Smooth muscle cell (in vitro differentiated cells): ENCODE data around the gene MIGA1. TPM values are rescaled to one million over a fixed set of nuclear protein-coding genes. Genes with fewer than 3 reads are reported as not detected.
A peak's percentile ranks its signal among the peaks of the same experiment; 100 is the strongest.

Source experiments
- DNase-seq: peaks from one replicate; lab custom pipeline; 2025; ENCODE audit not compliant: unreplicated experiment; lab: John Stamatoyannopoulos, UW
- H2AFZ ChIP-seq: fragments of 200-600 bp; sonication (generic); 2 replicates; pipeline ENCODE4 v1.6.0; 2016; ENCODE audit warnings: antibody characterized with exemption, low read depth, mild to moderate bottlenecking
- H3F3A ChIP-seq: fragments of 200-600 bp; sonication (generic); 2 replicates; pipeline ENCODE4 v1.6.0; 2017; ENCODE audit warnings: antibody characterized with exemption, low read depth
- H3K27ac ChIP-seq: fragments of 200-600 bp; sonication (generic); 2 replicates; pipeline ENCODE4 v1.5.1; 2016; ENCODE audit warnings: low read depth, mild to moderate bottlenecking
- H3K27me3 ChIP-seq: fragments of 200-600 bp; sonication (generic); 2 replicates; pipeline ENCODE4 v1.6.1; 2016; ENCODE audit warnings: low read depth, mild to moderate bottlenecking
- H3K36me3 ChIP-seq: fragments of 200-600 bp; sonication (generic); 2 replicates; pipeline ENCODE4 v1.5.1; 2016; ENCODE audit warnings: low read depth
- H3K4me1 ChIP-seq: fragments of 200-600 bp; sonication (generic); 2 replicates; pipeline ENCODE4 v1.5.1; 2016; ENCODE audit warnings: low read depth
- H3K4me2 ChIP-seq: fragments of 200-600 bp; sonication (generic); 2 replicates; pipeline ENCODE4 v1.6.0; 2016; ENCODE audit warnings: mild to moderate bottlenecking
- H3K4me3 ChIP-seq: fragments of 200-600 bp; sonication (generic); 2 replicates; pipeline ENCODE4 v1.5.1; 2016; ENCODE audit warnings: mild to moderate bottlenecking
- H3K79me2 ChIP-seq: fragments of 200-600 bp; sonication (generic); 2 replicates; pipeline ENCODE4 v1.6.0; 2016; ENCODE audit warnings: low read depth, mild to moderate bottlenecking
- H3K9ac ChIP-seq: fragments of 200-600 bp; sonication (generic); 2 replicates; pipeline ENCODE4 v1.6.0; 2016; ENCODE audit warnings: low read depth
- H3K9me3 ChIP-seq: fragments of 200-600 bp; sonication (generic); replicated peaks from 2 replicates; pipeline ENCODE4 v1.5.1; 2016; ENCODE audit warnings: low read depth
- H4K20me1 ChIP-seq: fragments of 200-600 bp; sonication (generic); 2 replicates; pipeline ENCODE4 v1.6.0; 2016; ENCODE audit warnings: low read depth
- WGBS: methylation state at CpG from one replicate; pipeline ENCODE4 v1.1.7; 2016; ENCODE audit warnings: low lambda C conversion rate; 5-methylcytosine and 5-hydroxymethylcytosine counted together
- polyA plus RNA-seq: library from polyadenylated mRNA; unstranded; fragments of >200 nt; fragmentation: Nextera tagmentation; extraction: Ambion mirVana; gene quantifications from 2 replicates; pipeline ENCODE4 v1.2.1, GENCODE V29; 2016
- total RNA-seq: library from RNA; depleted of rRNA; stranded (reverse); fragments of >200 nt; gene quantifications from 2 replicates; pipeline ENCODE4 v1.2.3, GENCODE V29; 2014
- TF ChIP-seq, protein P1 (sequence below): fragments of 200-600 bp; sonication (generic); IDR thresholded peaks from 2 replicates; pipeline ENCODE4 v1.5.1; 2017; ENCODE audit warnings: borderline replicate concordance, mild to moderate bottlenecking, antibody characterized with exemption; ENCODE audit not compliant: insufficient read depth, poor library complexity, severe bottlenecking

MIGA1 gene
- total and polyA plus RNA-seq, 2 experiments from 2014 or later = 6.6 to 22.7 TPM

DNA sequence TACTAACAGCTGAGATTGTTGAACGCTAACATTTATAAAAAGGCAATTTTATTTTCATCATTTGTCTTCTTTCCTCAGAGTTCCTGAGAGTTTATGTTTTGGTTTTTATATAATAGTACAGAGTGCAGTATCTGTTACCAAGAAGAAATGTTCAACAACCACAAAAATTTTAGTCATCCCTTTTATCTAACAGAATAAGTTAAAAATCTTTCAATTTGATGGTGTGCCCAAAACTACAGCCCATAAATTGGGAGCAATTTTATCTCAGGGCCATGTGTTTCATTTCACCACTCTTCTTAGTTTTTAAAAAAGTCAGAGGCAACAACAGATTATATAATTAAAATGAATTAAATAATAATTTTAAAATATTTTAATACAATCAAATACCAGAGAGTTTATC is 146.1 kb downstream of the MIGA1 start:
- no peak overlapping the region for H3K9ac ChIP-seq
- 90% methylated on average over 1 of the region's 1 CpG for WGBS
- H3K36me3 ChIP-seq = peaks cover 10% of the 10 kb centered on the region
- no peak overlapping the region for H2AFZ ChIP-seq
- H3K79me2 ChIP-seq = no peaks in the 10 kb centered on the region
- DNase-seq = no peak
- TF ChIP-seq, protein P1, sequence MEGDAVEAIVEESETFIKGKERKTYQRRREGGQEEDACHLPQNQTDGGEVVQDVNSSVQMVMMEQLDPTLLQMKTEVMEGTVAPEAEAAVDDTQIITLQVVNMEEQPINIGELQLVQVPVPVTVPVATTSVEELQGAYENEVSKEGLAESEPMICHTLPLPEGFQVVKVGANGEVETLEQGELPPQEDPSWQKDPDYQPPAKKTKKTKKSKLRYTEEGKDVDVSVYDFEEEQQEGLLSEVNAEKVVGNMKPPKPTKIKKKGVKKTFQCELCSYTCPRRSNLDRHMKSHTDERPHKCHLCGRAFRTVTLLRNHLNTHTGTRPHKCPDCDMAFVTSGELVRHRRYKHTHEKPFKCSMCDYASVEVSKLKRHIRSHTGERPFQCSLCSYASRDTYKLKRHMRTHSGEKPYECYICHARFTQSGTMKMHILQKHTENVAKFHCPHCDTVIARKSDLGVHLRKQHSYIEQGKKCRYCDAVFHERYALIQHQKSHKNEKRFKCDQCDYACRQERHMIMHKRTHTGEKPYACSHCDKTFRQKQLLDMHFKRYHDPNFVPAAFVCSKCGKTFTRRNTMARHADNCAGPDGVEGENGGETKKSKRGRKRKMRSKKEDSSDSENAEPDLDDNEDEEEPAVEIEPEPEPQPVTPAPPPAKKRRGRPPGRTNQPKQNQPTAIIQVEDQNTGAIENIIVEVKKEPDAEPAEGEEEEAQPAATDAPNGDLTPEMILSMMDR = no peak
- peak overlapping the region; percentile 17 for H3K4me2 ChIP-seq
- no peaks in the 10 kb centered on the region for H3K27me3 ChIP-seq
- no peaks in the 10 kb centered on the region for H3K4me1 ChIP-seq
- H4K20me1 ChIP-seq = no peaks in the 10 kb centered on the region
- peak overlapping the region; percentile 15 for H3K27ac ChIP-seq
- no peak overlapping the region for H3K4me3 ChIP-seq
- no peaks in the 10 kb centered on the region for H3K9me3 ChIP-seq
- H3F3A ChIP-seq = no peaks in the 10 kb centered on the region

DNA sequence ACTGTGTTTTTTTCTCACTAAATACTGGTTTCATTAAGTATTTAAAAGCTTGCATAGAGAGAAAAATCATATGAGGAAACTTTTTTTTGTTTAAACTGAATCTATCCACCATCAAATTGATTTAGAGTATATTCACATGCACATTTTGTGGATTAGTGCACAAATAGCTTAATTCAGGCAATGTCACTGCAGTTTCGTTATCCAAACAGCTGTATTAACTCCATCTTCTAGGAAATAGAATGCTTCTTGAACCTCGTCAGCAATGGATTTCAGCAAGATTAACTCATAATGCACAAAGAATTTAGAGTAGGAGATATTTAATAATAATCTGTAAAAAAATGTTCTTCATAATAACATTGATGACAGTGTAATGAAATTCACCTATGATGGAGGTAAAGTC is 146.5 kb downstream of the MIGA1 start:
- no peak overlapping the region for H3K9ac ChIP-seq

DNA sequence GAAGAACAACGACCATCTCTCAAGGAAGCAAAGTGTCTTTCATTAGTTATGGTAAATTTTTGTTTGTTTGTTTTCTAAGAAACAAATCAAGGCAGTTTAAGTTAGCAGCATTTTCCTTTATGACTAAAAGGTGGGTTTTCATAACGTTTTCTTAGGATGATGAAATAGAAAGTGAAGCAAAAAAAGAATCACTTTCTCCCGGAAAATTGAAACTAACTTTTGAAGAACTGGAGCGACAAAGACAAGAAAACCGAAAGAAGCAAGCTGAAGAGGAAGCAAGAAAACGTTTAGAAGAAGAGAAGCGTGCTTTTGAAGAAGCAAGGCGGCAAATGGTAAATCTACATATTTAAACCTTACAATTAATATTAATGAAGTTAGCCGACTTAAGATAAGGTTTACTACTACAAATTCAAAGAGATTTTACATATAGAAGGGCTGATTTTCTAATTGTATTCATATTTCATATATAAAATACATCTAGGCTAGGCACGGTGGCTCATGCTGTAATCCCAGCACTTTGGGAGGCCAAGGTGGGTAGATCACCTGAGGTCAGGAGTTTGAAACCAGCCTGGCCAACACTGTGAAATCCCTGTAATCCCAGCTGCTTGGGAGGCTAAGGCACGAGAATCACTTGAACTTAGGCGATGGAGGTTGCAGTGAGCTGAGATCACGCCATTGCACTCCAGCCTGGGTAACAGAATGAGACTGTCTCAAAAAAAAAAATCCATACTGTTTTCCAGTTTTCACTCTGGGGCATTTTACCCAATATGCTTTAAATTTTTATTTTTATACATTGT is 147.3 kb downstream of the MIGA1 start:
- H3K4me1 ChIP-seq = no peaks in the 10 kb centered on the region
- H3K4me3 ChIP-seq = no peak overlapping the region
- DNase-seq = no peak
- no peak overlapping the region for H3K4me2 ChIP-seq
- no peaks in the 10 kb centered on the region for H3F3A ChIP-seq
- H3K27me3 ChIP-seq = no peaks in the 10 kb centered on the region
- H3K9me3 ChIP-seq = no peaks in the 10 kb centered on the region
- TF ChIP-seq, protein P1 = no peak
- no peaks in the 10 kb centered on the region for H4K20me1 ChIP-seq
- no peaks in the 10 kb centered on the region for H3K79me2 ChIP-seq
- H3K9ac ChIP-seq = no peak overlapping the region
- H3K27ac ChIP-seq = no peak overlapping the region
- no peak overlapping the region for H2AFZ ChIP-seq
- peaks cover 12% of the 10 kb centered on the region for H3K36me3 ChIP-seq
- WGBS = 87% methylated on average over 13 of the region's 13 CpGs

More for the DNA sequence above, 146.5 kb downstream of the MIGA1 start:
- Histone ChIP-seq H4K20me1 (no peaks in the 10 kb centered on the region), H3K79me2 (no peaks in the 10 kb centered on the region), H3K27ac (no peak overlapping the region), H3K4me3 (no peak overlapping the region), H3K4me1 (no peaks in the 10 kb centered on the region), H2AFZ (no peak overlapping the region), H3K27me3 (no peaks in the 10 kb centered on the region), H3K9me3 (no peaks in the 10 kb centered on the region), H3K36me3 (peaks cover 12% of the 10 kb centered on the region), H3F3A (no peaks in the 10 kb centered on the region), H3K4me2 (no peak overlapping the region)
- TF ChIP-seq, protein P1 = no peak
- WGBS = 77% methylated on average over 2 of the region's 2 CpGs
- DNase-seq = no peak

DNA sequence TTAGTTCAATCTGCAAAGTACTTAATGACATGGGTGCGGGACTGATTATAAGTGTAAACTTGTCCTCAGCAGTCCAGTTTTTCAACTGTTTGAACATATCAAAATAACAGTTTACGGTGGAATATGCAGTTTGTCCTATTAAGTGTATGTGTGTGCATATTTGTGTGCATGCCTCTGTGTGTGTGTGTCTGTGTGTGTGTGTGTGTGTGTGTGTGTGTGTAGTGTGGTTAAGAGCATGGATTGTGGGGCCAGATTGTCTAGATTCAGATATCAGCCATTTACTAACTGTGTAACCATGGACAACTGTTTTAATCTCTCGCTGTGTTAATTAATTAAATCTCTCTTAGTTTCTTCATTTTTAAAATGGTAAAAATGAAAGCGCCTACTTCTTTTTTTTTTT is 148.0 kb downstream of the MIGA1 start:
- Histone ChIP-seq H3K4me1 (no peaks in the 10 kb centered on the region), H3K27ac (no peak overlapping the region), H3K79me2 (no peaks in the 10 kb centered on the region), H3K4me2 (no peak overlapping the region), H3K9me3 (no peaks in the 10 kb centered on the region), H3K4me3 (no peak overlapping the region), H4K20me1 (no peaks in the 10 kb centered on the region), H3K9ac (no peak overlapping the region), H3K27me3 (no peaks in the 10 kb centered on the region), H3K36me3 (peaks cover 16% of the 10 kb centered on the region), H2AFZ (no peak overlapping the region), H3F3A (no peaks in the 10 kb centered on the region)
- TF ChIP-seq, protein P1 = no peak
- DNase-seq = no peak
- 93% methylated on average over 4 of the region's 4 CpGs for WGBS
